ENCODE measurements around the gene KPNA3.
A peak's percentile ranks its signal among the peaks of the same experiment; 100 is the strongest.
"Not testable (repeated sequence)": the region's sequence is repeated elsewhere in the genome, so short reads cannot be mapped to it uniquely, and the experiment has no call there.

Gene KPNA3

DNA sequence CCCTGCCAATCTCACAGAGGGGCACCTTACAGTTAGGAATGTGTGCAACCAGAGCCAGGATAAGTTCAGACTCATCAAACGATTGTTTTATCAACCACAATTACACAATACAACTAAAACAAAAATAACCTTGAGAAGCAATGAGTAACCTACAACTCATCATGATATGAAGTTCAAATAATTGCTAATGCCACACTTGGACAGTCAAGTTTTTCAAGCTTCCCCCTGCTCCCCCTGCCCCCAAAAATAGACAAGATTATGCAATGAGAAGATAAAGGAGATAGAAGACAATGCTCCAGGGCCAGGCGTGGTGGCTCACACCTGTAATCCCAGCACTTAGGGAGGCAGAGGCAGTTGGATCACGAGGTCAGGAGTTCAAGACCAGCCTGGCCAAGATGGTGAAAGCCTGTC lies 13.6 kb upstream of the KPNA3 start:
- H3K4me1 ChIP-seq (ENCODE audit: control insufficient read depth, insufficient read depth, low read length): peaks cover 2% of the 10 kb centered on the region
- peaks cover 2% of the 10 kb centered on the region for H3K9me3 ChIP-seq (ENCODE audit: control insufficient read depth, low read length)
- no peak overlapping the region for H3K9ac ChIP-seq (ENCODE audit: low read length)
- no peak overlapping the region for H3K4me3 ChIP-seq (ENCODE audit: low read length)
- H3K27me3 ChIP-seq (replicated peaks; ENCODE audit: control insufficient read depth, insufficient read depth, low read length): peaks cover 3% of the 10 kb centered on the region
- no peaks in the 10 kb centered on the region for H3K36me3 ChIP-seq (ENCODE audit: control insufficient read depth, insufficient read depth, low read length, severe bottlenecking)
- no peak for DNase-seq (ENCODE audit: low read depth)

DNA sequence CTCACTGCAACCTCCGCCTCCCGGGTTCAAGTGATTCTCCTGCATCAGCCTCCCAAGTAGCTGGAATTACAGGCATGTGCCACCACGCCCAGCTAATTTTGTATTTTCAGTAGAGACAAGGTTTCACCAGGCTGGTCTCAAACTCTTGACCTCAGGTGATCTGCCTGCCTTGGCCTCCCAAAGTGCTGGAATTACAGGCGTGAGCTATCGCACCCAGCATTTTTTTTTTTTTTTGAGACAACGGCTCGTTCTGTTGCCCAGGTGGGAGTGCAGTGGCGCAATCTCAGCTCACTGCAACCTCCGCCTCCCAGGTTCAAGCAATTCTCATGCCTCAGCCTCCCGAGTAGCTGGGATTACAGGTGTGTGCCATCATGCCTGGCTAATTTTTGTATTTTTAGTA lies 10.6 kb upstream of the KPNA3 start:
- H3K9ac ChIP-seq (ENCODE audit: low read length); H3K4me1 ChIP-seq (ENCODE audit: control insufficient read depth, insufficient read depth, low read length); H3K36me3 ChIP-seq (ENCODE audit: control insufficient read depth, insufficient read depth, low read length, severe bottlenecking); H3K4me3 ChIP-seq (ENCODE audit: low read length); H3K9me3 ChIP-seq (ENCODE audit: control insufficient read depth, low read length); DNase-seq (ENCODE audit: low read depth); H3K27me3 ChIP-seq (replicated peaks; ENCODE audit: control insufficient read depth, insufficient read depth, low read length): not testable (repeated sequence)

DNA sequence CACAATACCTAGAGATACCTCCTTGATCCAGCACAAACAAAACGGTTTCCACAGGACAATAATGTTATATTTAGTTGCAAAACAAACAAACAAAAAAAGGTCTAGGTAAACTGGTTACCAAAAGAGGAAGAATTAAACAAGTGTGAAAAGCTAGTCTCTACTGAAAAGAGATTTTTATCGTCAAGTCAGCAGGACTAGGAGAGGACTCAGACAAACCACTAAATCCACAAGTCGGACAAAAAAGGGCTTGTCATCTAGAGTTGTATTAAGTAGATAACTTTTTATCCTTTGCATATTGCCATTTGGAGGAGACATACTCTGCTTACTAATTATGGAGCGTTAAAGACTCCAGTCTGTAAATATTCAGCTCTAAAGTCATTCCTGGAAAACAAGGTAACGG lies 9.9 kb upstream of the KPNA3 start:
- DNase-seq (ENCODE audit: low read depth): no peak
- peaks cover 3% of the 10 kb centered on the region for H3K27me3 ChIP-seq (replicated peaks; ENCODE audit: control insufficient read depth, insufficient read depth, low read length)
- H3K4me3 ChIP-seq (ENCODE audit: low read length): no peak overlapping the region
- H3K4me1 ChIP-seq (ENCODE audit: control insufficient read depth, insufficient read depth, low read length): no peaks in the 10 kb centered on the region
- no peaks in the 10 kb centered on the region for H3K36me3 ChIP-seq (ENCODE audit: control insufficient read depth, insufficient read depth, low read length, severe bottlenecking)
- H3K9ac ChIP-seq (ENCODE audit: low read length): no peak overlapping the region
- no peaks in the 10 kb centered on the region for H3K9me3 ChIP-seq (ENCODE audit: control insufficient read depth, low read length)

DNA sequence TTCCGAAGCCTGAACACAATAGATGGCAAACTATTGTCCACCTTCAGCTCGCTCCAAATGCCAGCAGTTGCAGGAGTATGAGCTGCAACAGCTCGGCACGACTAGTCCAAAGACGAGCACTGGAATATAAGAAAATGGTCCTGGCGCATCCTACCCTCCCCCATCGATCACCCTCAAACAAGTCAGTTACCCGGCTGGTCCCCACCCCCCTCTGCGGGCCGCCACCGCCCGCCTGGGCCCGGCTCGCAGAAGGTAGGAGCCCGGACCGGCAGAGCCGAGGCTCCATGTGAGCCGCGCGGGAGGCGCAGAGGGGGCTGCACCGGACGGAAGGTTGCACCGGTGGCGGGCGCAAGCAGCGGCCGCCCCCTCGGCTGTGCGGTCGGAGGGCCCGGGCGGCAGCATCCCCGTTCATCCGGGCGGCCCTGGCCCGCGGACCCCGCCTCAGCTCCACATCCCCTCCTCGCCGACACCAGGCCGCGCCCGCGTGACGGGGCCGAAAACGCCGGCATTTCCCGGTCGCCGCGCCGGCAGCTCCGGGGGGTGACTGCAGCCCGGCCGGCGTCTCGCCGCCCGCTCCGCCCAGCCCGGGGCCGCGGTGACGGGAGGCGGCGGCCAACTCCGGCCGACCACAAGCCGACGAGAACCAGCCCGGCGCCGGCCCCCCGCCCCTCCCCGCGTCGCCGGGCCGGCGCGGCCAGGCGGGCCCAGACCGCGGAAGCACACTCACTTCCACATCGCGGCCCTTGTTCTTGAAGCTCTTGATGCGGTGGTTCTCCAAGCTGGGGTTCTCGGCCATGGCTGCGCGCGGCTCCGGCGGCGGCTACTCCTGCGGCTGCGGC lies 552 bp downstream of the KPNA3 start:
- Histone ChIP-seq H3K27me3 (replicated peaks; ENCODE audit: control insufficient read depth, insufficient read depth, low read length) (no peaks in the 10 kb centered on the region), H3K9ac (ENCODE audit: low read length) (peak overlapping the region; percentile 91), H3K4me3 (ENCODE audit: low read length) (peak overlapping the region; percentile 94), H3K36me3 (ENCODE audit: control insufficient read depth, insufficient read depth, low read length, severe bottlenecking) (no peaks in the 10 kb centered on the region), H3K4me1 (ENCODE audit: control insufficient read depth, insufficient read depth, low read length) (peaks cover 23% of the 10 kb centered on the region), H3K9me3 (ENCODE audit: control insufficient read depth, low read length) (no peaks in the 10 kb centered on the region)
- peak; percentile 76 for DNase-seq (ENCODE audit: low read depth)

DNA sequence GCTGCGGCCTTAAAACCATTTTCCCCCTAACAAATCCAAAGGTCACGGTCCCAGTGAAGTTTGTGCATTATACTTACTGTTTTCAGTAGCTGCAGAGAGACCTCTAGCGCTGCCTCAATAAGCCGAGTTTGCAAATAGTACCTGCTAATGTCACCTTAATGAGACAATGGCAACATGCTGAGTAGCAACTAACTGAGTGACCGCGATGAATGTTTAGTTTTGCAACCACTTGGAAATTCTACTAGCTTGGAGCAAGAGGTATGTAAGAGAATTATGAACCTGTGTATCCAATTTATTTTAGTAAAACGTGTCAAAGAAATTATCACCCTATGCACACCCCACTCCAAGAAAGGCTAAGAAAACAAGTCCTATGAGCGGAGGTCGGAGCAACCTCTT lies 1.2 kb downstream of the KPNA3 start:
- Histone ChIP-seq H3K9me3 (ENCODE audit: control insufficient read depth, low read length) (no peaks in the 10 kb centered on the region), H3K36me3 (ENCODE audit: control insufficient read depth, insufficient read depth, low read length, severe bottlenecking) (no peaks in the 10 kb centered on the region), H3K4me3 (ENCODE audit: low read length) (peak overlapping the region; percentile 94), H3K27me3 (replicated peaks; ENCODE audit: control insufficient read depth, insufficient read depth, low read length) (no peaks in the 10 kb centered on the region), H3K4me1 (ENCODE audit: control insufficient read depth, insufficient read depth, low read length) (peaks cover 23% of the 10 kb centered on the region), H3K9ac (ENCODE audit: low read length) (peak overlapping the region; percentile 91)
- peak; percentile 36 for DNase-seq (ENCODE audit: low read depth)

DNA sequence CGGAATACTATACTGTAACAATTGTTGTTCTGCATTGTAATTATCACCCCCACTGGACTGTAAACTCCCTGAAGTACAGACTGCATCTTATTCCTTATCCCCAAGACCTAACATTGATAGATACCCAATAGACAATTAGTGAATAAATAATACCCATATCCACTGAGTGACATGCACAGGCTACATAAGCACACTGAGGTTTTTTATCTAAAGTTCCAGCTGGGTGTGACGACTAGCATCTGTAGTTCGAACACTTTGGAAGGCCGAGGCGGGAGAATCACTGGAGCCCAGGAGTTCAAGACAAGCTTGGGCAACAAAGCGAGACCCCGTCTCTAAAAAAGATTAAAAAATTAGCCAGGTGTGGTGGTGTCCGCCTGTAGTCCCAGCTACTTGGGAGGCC lies 2.5 kb downstream of the KPNA3 start:
- DNase-seq (ENCODE audit: low read depth): no peak
- Histone ChIP-seq H3K9me3 (ENCODE audit: control insufficient read depth, low read length) (no peaks in the 10 kb centered on the region), H3K27me3 (replicated peaks; ENCODE audit: control insufficient read depth, insufficient read depth, low read length) (no peaks in the 10 kb centered on the region), H3K9ac (ENCODE audit: low read length) (no peak overlapping the region), H3K4me3 (ENCODE audit: low read length) (peak overlapping the region; percentile 94), H3K4me1 (ENCODE audit: control insufficient read depth, insufficient read depth, low read length) (peaks cover 26% of the 10 kb centered on the region), H3K36me3 (ENCODE audit: control insufficient read depth, insufficient read depth, low read length, severe bottlenecking) (no peaks in the 10 kb centered on the region)

DNA sequence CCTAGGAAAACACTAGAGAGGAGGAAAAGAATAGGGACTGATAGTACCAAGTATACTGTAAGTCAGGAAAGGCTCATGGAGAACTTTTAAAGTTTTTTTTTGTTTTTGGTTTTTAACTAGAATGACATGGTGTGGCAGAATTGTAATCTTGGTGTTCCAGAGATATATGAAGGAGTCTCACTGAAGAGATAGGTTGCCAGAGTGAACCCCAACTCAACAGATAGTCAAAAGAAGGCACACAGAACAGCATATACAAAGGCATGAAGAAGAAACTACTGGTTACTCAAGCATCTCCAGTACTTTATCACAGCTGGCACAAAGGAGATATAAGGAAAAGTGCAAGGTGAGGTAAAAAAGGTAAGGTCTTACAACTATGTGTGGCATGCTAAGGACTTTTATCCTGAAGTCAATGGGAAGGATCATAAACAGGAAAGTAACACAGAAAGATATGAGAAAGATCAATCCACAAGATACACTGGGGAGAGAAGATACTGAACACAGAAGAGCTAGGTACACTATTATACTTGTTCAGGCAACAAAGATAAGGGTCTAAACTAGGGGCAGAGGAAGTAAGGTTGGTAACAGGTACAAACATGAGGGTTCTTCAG lies 6.0 kb downstream of the KPNA3 start:
- Histone ChIP-seq H3K27me3 (replicated peaks; ENCODE audit: control insufficient read depth, insufficient read depth, low read length) (no peaks in the 10 kb centered on the region), H3K9ac (ENCODE audit: low read length) (no peak overlapping the region), H3K9me3 (ENCODE audit: control insufficient read depth, low read length) (no peaks in the 10 kb centered on the region), H3K4me1 (ENCODE audit: control insufficient read depth, insufficient read depth, low read length) (peaks cover 21% of the 10 kb centered on the region), H3K36me3 (ENCODE audit: control insufficient read depth, insufficient read depth, low read length, severe bottlenecking) (no peaks in the 10 kb centered on the region), H3K4me3 (ENCODE audit: low read length) (no peak overlapping the region)
- DNase-seq (ENCODE audit: low read depth): no peak

DNA sequence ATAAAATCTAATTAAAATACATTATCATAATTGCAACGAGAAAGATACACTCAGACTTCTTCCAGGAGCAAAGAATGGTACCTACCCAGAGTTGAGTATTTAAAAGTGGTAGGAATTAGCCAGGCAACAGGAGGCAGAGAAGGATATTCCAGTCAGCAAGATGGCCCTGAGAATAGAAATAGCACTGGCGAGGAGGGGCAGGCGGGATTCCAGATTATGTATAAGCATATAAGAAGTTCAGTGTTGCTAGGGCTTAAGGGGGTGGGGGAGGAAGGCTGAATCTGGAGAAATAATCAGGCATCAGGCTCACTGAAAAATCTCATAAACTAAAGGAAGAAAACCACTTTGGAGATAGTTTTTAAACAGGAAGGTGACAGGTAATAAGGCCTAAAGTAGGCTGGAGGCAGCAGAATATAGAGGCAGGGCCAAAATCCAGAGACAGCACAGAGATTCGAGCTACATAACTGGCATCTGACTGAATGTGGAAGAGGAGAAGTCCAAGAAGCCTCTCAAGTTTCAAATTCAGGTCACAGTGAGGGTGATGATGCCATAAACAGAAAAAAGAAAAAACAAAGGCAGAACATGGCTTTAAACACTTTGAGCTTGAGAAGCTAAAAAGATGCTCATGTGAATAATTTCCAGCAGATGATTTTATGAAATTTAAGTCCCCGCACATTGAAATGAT lies 7.5 kb downstream of the KPNA3 start:
- DNase-seq (ENCODE audit: low read depth): peak; percentile 55

DNA sequence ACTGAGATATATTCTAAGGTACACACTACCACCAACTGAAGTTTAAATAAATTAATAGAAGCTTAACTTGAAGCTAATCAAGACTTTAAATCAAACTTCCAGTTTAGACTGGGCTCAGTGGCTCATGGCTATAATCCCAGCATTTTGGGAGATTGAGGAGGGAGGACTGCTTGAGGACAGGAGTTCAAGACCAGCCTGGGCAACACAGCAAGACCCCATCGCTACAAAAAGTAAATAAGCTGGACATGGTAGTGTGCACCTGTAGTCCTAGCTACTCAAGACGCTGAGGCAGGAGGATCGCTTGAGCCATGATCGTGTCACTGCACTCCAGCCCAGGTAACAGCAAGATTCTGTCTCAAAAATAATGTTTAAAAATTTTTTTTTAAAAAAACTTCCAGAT lies 8.6 kb downstream of the KPNA3 start:
- H3K9ac ChIP-seq (ENCODE audit: low read length): no peak overlapping the region
- no peak for DNase-seq (ENCODE audit: low read depth)
- peaks cover 4% of the 10 kb centered on the region for H3K4me1 ChIP-seq (ENCODE audit: control insufficient read depth, insufficient read depth, low read length)
- no peaks in the 10 kb centered on the region for H3K36me3 ChIP-seq (ENCODE audit: control insufficient read depth, insufficient read depth, low read length, severe bottlenecking)
- H3K27me3 ChIP-seq (replicated peaks; ENCODE audit: control insufficient read depth, insufficient read depth, low read length): no peaks in the 10 kb centered on the region
- H3K9me3 ChIP-seq (ENCODE audit: control insufficient read depth, low read length): no peaks in the 10 kb centered on the region
- H3K4me3 ChIP-seq (ENCODE audit: low read length): no peak overlapping the region

More for the DNA sequence above, 7.5 kb downstream of the KPNA3 start:
- Histone ChIP-seq H3K4me1 (ENCODE audit: control insufficient read depth, insufficient read depth, low read length) (peaks cover 10% of the 10 kb centered on the region), H3K9ac (ENCODE audit: low read length) (no peak overlapping the region), H3K4me3 (ENCODE audit: low read length) (no peak overlapping the region), H3K36me3 (ENCODE audit: control insufficient read depth, insufficient read depth, low read length, severe bottlenecking) (no peaks in the 10 kb centered on the region), H3K9me3 (ENCODE audit: control insufficient read depth, low read length) (no peaks in the 10 kb centered on the region), H3K27me3 (replicated peaks; ENCODE audit: control insufficient read depth, insufficient read depth, low read length) (no peaks in the 10 kb centered on the region)

DNA sequence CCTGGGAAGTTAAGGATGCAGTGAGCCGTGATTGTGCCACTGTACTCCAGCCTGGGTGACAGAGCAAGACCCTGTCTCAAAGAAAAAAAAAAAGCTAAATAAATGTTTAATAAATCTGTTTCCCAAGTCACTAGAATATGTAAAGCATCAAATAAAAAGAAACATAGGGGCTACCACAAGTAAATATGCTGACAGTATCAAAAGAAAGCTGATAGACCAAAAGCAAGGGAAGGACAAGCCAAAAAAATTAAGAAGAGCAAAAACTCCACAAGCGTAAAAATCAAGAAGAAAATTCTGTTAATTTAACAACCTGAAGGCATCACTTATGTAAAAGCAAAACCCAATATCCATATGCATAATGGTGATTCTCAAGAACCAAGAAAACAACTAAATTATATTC lies 9.7 kb downstream of the KPNA3 start:
- no peak overlapping the region for H3K4me3 ChIP-seq (ENCODE audit: low read length)
- no peaks in the 10 kb centered on the region for H3K9me3 ChIP-seq (ENCODE audit: control insufficient read depth, low read length)
- no peak overlapping the region for H3K9ac ChIP-seq (ENCODE audit: low read length)
- H3K4me1 ChIP-seq (ENCODE audit: control insufficient read depth, insufficient read depth, low read length): peaks cover 4% of the 10 kb centered on the region
- H3K36me3 ChIP-seq (ENCODE audit: control insufficient read depth, insufficient read depth, low read length, severe bottlenecking): no peaks in the 10 kb centered on the region
- DNase-seq (ENCODE audit: low read depth): no peak
- no peaks in the 10 kb centered on the region for H3K27me3 ChIP-seq (replicated peaks; ENCODE audit: control insufficient read depth, insufficient read depth, low read length)

DNA sequence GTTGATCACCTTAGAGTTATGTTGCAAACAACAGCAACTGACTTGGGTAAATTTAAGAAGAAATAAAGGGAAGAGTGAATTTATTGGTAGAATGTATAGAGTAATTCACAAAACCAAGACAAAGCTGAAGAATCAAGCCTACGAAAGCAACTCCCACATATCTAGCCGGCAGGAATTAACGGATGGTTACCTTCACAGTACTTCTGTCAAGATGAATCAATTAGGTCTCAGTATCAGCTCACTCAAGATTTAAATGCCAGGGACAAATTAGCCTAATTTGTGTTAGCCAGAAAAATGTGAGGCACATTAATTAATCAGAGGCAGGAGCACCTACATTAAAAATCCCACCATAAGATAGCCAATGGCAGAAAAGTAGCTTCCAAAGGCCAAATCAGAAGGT lies 10.7 kb downstream of the KPNA3 start:
- H3K4me3 ChIP-seq (ENCODE audit: low read length): no peak overlapping the region
- H3K27me3 ChIP-seq (replicated peaks; ENCODE audit: control insufficient read depth, insufficient read depth, low read length): no peaks in the 10 kb centered on the region
- H3K9me3 ChIP-seq (ENCODE audit: control insufficient read depth, low read length): no peaks in the 10 kb centered on the region
- H3K36me3 ChIP-seq (ENCODE audit: control insufficient read depth, insufficient read depth, low read length, severe bottlenecking): no peaks in the 10 kb centered on the region
- no peak for DNase-seq (ENCODE audit: low read depth)
- no peak overlapping the region for H3K9ac ChIP-seq (ENCODE audit: low read length)
- peaks cover 8% of the 10 kb centered on the region for H3K4me1 ChIP-seq (ENCODE audit: control insufficient read depth, insufficient read depth, low read length)

Data from adipocyte (in vitro differentiated cells).